Esophagus squamous epithelium (tissue), 5 donors: ENCODE results near the gene SMARCAL1. TPM values are rescaled to one million over a fixed set of nuclear protein-coding genes. Genes with fewer than 3 reads are reported as not detected.

ENCODE experiments used
- DNase-seq: peaks from one replicate; lab custom pipeline; 2025; lab: John Stamatoyannopoulos, UW
- H3K27ac ChIP-seq, 4 donors: fragments of 200-600 bp; sonication (generic); one replicate each; pipeline ENCODE4 v1.5.1; 2016 to 2019; ENCODE audit warnings: mild to moderate bottlenecking in 1 of 4
- H3K27me3 ChIP-seq, 4 donors: fragments of 200-600 bp; sonication (generic); 1 replicate in 3 of 4; 2 replicates in 1 of 4; pipeline versions ENCODE4 v1.5.1 to v1.6.0; 2017 to 2021; ENCODE audit warnings: antibody characterized with exemption in 1 of 4
- H3K36me3 ChIP-seq, 3 donors: fragments of 200-600 bp; sonication (generic); one replicate each; pipeline ENCODE4 v1.5.1; 2016 to 2019
- H3K4me1 ChIP-seq, 3 donors: fragments of 200-600 bp; sonication (generic); one replicate each; pipeline ENCODE4 v1.5.1; 2017 to 2019
- H3K4me3 ChIP-seq, 4 donors: fragments of 200-600 bp; sonication (generic); 1 replicate in 3 of 4; 2 replicates in 1 of 4; pipeline ENCODE4 v1.5.1; 2016 to 2019; ENCODE audit warnings: mild to moderate bottlenecking in 2 of 4, moderate library complexity in 1 of 4
- H3K9me3 ChIP-seq, 3 donors: fragments of 200-600 bp; sonication (generic); one replicate each; pipeline ENCODE4 v1.5.1; 2016 to 2019
- CTCF ChIP-seq, 6 experiments: fragments of 450-650 bp in 4 of 6; fragments of 200-600 bp in 2 of 6; sonication (generic) in 2 of 6; IDR thresholded peaks; one replicate each; pipeline ENCODE4 v1.5.1; 2016 to 2019; ENCODE audit warnings: antibody characterized with exemption in 6 of 6, mild to moderate bottlenecking in 4 of 6, moderate library complexity in 4 of 6
- POLR2A ChIP-seq, 4 donors: fragments of 450-650 bp; IDR thresholded peaks; one replicate each; pipeline ENCODE4 v1.6.1; 2017; ENCODE audit warnings: antibody characterized with exemption in 4 of 4, mild to moderate bottlenecking in 4 of 4, moderate library complexity in 3 of 4
- WGBS, 2 donors: methylation state at CpG; one replicate each; pipeline ENCODE4 v1.1.5; 2018; 5-methylcytosine and 5-hydroxymethylcytosine counted together
- intact Hi-C: fragments of 100-400 bp; cut with DNase I; formaldehyde crosslinking; loops from one replicate; pipeline ENCODE4 v1.15.0; 2022
- total RNA-seq, 4 donors: library from RNA; depleted of rRNA; stranded (reverse); fragments of >200 nt; gene quantifications; one replicate each; pipeline ENCODE4 v1.1.0, GENCODE V29; 2016
- donor health status: DM: yes; HTN: yes; CAD: no.

The SMARCAL1 gene
- total RNA-seq, 4 donors from 2014 or later, result 10.3 to 27.1 (median 18.1) TPM

GRCh38 chr2:216497382-216498069, 85.2 kb downstream of the SMARCAL1 start:
- 77 to 84% methylated on average over 5 to 6 of the region's 6 CpGs for WGBS, 2 donors
- peak overlapping the region; percentile 88 to 92 (median 89) for H3K27ac ChIP-seq
- H3K4me3 ChIP-seq, result peak overlapping the region in 3 of 4 donors; percentile 64 to 82 (median 74)

GRCh38 chr2:216498070-216498378, 85.7 kb downstream of the SMARCAL1 start:
- Histone ChIP-seq H3K4me1 (peaks cover 24 to 67% (median 32%) of the 10 kb centered on the region in 3 donors), H3K36me3 (peaks cover 5 to 35% (median 22%) of the 10 kb centered on the region in 3 donors), H3K9me3 (no peaks in the 10 kb centered on the region), H3K27me3 (no peaks in the 10 kb centered on the region), H3K4me3 (peak overlapping the region; percentile 64 to 82 (median 76)), H3K27ac (peak overlapping the region; percentile 88 to 92 (median 89))
- TF ChIP-seq POLR2A (IDR thresholded peaks at IDR 0.05), result no peak
- TF ChIP-seq CTCF (IDR thresholded peaks at IDR 0.05), result no peak
- DNase-seq, result no peak
- intact Hi-C loops, result no loop called here
- WGBS, 2 donors, result 25 to 53% methylated on average over 4 to 5 of the region's 6 CpGs

More at GRCh38 chr2:216497382-216498069, 85.2 kb downstream of the SMARCAL1 start:
- TF ChIP-seq CTCF (IDR thresholded peaks at IDR 0.05) (no peak), POLR2A (IDR thresholded peaks at IDR 0.05) (no peak)
- Histone ChIP-seq H3K4me1 (peaks cover 24 to 67% (median 32%) of the 10 kb centered on the region in 3 donors), H3K27me3 (no peaks in the 10 kb centered on the region), H3K36me3 (peaks cover 5 to 30% (median 17%) of the 10 kb centered on the region in 3 donors), H3K9me3 (no peaks in the 10 kb centered on the region)
- intact Hi-C loops, result no loop called here
- DNase-seq, result no peak

- peak within 1 kb of the TSS; percentile 64 to 82 (median 76) for H3K4me3 ChIP-seq
- intact Hi-C loops, result no loop called here
- H3K9me3 ChIP-seq, result no peaks in the 10 kb centered on the region
- H3K27me3 ChIP-seq, result no peaks in the 10 kb centered on the region
- peak; percentile 69 for DNase-seq
- 1 to 3% methylated on average over 22 to 24 of the region's 54 CpGs for WGBS, 2 donors
- H3K4me1 ChIP-seq, result peaks cover 24 to 67% (median 32%) of the 10 kb centered on the region in 3 donors
- H3K36me3 ChIP-seq, result peaks cover 5 to 42% (median 29%) of the 10 kb centered on the region in 3 donors
- TF ChIP-seq POLR2A (IDR thresholded peaks at IDR 0.05), result peak in 3 of 4 donors; percentile 85 to 94 (median 87)
- no peak for TF ChIP-seq CTCF (IDR thresholded peaks at IDR 0.05)
- peak within 1 kb of the TSS; percentile 88 to 92 (median 89) for H3K27ac ChIP-seq
Observed at GRCh38 chr2:216498379-216499352, 86.4 kb downstream of the SMARCAL1 start, which contains the start of gene RPL37A. TSS of gene RPL37A (plus strand) at chr2:216498844. CDS start at chr2:216498875, 31 bp downstream.

GRCh38 chr2:216499641-216500218, 87.4 kb downstream of the SMARCAL1 start:
- WGBS, 2 donors, result 8% methylated on average over 6 of the region's 6 CpGs
- no peak for TF ChIP-seq CTCF (IDR thresholded peaks at IDR 0.05)
- no peak for TF ChIP-seq POLR2A (IDR thresholded peaks at IDR 0.05)
- Histone ChIP-seq H3K4me1 (peaks cover 24 to 67% (median 32%) of the 10 kb centered on the region in 3 donors), H3K9me3 (no peaks in the 10 kb centered on the region), H3K36me3 (peaks cover 5 to 52% (median 29%) of the 10 kb centered on the region in 3 donors), H3K27me3 (no peaks in the 10 kb centered on the region), H3K27ac (peak overlapping the region; percentile 88 to 92 (median 89)), H3K4me3 (peak overlapping the region; percentile 64 to 82 (median 76))
- intact Hi-C loops, result no loop called here
- DNase-seq, result no peak
